HG03103 (cell line): Measurements from ENCODE around the gene ZFYVE28.

Experiments
- ATAC-seq: cut with Tn5 transposase; IDR thresholded peaks from one replicate; pipeline ENCODE4 v1.9.1; 2021; ENCODE audit warnings: low read depth; ENCODE audit not compliant: unreplicated experiment

The ZFYVE28 gene

GRCh38 chr4:2412534-2412884 is 5.9 kb downstream of the ZFYVE28 start:
- ATAC-seq, result peak; percentile 21

- ATAC-seq, result no peak
Observed at GRCh38 chr4:2411786-2412510, 6.5 kb downstream of the ZFYVE28 start.

- no peak for ATAC-seq
Observed at GRCh38 chr4:2409381-2409783, 9.1 kb downstream of the ZFYVE28 start.

- no peak for ATAC-seq
Observed at GRCh38 chr4:2408976-2409375, 9.5 kb downstream of the ZFYVE28 start.

- no peak for ATAC-seq
Observed at GRCh38 chr4:2408401-2408958, 10.0 kb downstream of the ZFYVE28 start.

DNA sequence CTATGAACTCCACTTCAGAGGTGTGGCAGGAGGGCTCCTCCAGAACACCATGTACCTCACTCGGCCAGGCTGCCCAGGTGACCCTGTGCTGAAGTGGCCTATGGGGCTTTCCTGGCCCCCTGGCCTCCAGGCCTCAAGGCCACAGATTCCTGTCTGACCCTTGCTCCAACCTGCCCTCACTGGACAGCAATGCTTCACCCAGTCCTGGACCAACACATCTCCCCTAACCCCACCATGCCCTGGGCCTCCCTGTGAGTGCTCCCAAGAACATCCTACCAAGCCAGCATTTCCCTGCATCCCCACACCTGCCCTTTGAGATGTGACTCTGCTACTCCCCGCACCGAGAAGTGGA is 10.5 kb downstream of the ZFYVE28 start:
- ATAC-seq, result no peak

GRCh38 chr4:2406920-2407319 is 11.5 kb downstream of the ZFYVE28 start:
- no peak for ATAC-seq

DNA sequence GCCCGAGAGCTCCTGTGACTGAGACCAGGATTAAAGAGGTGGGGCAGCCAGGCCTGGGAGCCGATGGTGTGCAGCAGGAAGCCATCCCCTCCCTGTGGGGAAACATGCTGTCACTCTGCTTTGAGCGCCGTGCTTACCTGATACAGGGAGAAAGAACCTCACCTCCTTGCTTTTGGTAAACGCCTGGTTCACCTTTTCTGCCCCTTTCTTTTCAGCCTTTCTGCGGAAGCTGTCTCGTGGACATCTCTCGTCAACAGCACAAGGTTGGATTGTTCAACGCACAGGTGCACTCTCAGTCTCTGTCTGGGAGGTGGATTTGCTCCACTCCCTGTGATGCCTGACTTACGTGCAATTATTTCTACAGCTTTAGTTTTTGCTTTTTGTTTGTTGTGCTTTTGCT is 12.0 kb downstream of the ZFYVE28 start:
- no peak for ATAC-seq

DNA sequence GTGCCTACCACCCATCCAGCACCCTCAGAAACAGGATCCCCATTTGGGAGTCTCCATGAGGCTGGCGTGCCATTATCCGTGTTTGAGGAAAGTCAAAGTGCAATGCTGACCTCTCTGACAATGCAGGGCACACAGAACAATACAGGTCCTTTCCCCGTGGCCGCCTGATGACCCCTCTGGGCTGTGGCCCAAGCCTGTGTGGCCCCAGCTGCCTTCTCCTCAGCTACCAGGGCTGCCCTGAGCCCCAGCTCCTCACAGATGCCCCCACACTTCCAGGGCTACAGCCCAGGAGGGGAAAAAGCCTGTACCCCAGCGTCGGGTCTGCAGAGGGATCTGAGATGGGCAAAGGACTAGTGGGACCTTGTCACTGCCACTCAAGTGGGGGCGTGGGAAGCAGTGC is 15.5 kb downstream of the ZFYVE28 start:
- no peak for ATAC-seq

DNA sequence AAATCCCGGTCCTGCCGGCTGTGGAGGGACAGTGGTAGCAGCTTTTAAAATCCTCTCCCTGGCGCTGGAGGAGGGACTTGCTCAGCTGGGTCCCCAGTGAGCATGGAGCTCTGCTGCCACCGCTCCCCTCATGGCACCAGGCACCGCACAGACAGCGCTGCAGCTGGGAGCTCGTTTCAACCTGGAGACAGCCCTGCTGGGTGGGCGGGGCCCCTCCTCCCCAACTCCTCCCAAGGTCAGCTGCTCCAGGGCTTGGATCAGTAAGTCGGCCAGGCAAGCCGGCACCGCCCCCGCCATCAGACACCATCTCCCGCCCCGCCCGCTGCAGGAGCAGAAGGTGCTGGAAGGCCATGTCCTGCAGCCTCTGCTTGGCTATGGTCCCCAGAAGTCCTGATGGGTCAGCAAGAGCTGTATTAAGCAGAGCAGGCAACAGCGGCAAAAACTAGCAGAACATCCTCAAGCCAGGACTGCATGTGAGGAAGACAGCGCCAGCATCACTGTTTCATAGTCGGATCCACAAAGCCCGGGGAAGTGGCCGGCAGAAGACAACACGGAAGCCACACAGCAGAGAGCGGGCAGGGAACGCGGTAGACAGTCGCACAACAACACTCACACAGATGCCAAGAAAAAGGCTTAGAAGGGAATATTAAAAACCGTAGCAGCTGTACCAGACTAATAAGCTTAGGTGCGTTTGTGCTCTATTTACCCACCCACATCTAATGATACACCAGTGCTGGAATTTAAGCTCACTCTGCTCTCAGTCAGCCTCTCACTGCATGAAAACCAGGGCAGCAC is 16.2 kb downstream of the ZFYVE28 start:
- no peak for ATAC-seq

DNA sequence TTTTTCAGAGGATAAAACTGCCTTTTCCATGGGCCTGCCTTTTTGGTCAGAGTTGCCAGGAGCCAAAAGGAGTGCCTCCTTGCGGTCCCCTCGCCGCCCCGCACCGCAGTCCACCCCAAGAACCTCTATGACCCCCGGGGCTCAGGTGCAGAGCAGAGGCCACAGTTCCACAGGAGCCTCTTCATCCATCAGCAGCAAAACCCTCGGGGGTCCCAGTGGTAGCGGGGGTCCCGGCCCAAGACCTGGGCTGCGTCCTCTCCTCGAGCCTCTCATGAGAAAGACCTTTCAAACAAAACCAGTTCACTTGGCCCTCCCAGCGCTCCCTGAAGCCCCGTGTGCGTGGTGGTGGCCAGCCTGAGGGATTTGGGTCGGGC is 16.8 kb downstream of the ZFYVE28 start:
- no peak for ATAC-seq

- no peak for ATAC-seq
Observed at GRCh38 chr4:2400841-2401609, 17.4 kb downstream of the ZFYVE28 start.

- ATAC-seq, result no peak
Observed at GRCh38 chr4:2399631-2400190, 18.7 kb downstream of the ZFYVE28 start.

DNA sequence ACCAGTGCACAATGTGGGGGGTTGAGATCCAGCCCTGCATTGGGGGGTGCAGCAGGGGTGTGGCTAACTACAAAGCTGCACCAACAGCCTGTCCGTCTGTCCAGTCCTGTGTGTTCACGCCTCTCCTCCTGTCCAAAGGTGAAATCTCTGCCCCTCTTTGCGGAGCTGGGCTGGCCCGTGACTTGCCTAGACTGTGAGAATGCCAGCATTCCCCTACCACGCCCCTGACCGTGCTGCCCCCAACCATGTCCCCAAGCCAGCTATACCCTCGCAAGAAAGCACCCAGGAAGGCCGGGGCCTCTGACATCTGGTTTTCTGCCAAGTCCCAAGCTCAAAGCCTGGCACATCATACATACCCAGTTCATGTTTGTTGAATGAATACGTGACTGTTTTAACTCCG is 19.2 kb downstream of the ZFYVE28 start:
- no peak for ATAC-seq

DNA sequence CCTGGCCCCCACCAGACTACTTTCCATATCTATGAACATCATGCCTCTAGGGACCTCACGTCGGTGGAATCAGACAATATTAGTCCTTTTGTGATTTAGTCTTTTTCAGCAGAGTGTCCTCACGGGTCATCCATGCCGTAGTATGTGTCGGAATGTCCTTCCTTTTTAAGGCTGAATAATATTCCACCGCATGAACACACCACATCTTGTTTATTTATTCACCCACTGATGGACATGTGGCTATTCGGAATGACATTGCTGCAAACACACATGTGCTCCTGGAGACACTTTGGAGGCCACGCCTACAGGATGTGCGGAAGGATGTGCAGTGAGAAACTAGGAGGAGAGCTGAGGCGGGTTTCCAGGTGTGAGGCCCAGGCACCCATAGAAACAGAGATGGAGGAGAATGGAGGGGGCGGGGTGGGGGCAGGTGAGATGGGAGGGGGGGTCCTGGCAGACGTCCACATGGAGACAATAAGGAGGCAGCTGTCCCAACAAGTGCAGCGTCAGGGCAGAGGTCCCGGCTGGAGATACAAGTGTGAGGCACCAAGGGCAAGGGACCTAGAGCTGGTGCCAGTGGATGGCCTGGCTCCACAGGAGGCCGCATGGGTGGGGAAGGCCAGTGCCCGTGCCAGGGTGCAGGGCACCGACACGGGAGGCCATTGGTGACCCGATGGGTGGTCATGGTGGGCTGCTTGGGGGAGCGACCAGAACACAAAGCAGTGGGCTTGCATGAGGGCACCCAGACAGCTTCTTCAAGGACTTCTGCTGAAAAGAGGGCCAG is 20.7 kb downstream of the ZFYVE28 start:
- ATAC-seq, result no peak

DNA sequence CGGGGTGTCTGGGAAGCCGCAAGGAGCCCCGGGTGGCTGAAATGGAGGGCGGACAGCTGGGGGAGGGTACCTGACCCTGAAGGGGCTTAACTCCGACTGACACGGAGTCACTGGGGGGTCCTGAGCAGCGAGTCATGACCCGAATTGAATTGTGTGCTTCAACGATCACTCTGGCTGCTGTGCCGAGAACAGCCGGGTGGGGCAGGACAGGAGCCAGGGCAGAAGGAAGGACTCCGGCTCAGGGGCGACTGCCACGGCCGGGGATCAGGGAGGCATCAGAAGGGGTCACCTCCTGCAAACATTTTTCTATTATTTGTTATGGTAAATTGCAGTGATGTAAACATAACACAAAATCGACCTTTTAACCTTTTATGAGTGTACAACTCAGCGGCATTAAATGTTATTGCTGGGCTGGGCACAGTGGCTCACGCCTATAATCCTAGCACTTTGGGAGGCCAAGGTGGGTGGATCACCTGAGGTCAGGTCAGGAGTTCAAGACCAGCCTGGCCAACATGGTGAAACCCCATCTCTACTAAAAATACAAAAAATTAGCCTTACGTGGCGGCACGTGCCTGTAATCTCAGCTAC is 21.6 kb downstream of the ZFYVE28 start:
- no peak for ATAC-seq

GRCh38 chr4:2395584-2395983 is 22.9 kb downstream of the ZFYVE28 start:
- ATAC-seq, result no peak

DNA sequence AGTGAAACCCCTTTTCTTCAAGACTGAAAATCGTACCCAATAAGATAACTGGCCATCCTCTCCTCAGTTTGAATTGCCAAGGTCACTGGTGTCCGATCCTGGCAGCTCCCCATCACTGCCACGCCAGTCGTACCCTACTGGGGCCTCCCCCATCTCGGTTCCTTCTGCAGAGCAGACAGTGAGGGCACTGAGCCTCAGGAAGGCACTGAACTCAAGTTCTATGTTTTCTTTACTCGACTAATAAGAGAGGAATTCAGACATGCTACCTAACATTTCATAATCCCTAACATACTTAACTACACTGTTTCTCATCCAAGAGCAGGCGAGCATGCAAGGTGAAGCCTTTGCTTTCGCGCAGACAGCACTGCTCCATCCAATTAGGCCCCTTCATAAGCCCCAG is 23.4 kb downstream of the ZFYVE28 start:
- ATAC-seq, result no peak

GRCh38 chr4:2394528-2394927 is 23.9 kb downstream of the ZFYVE28 start:
- ATAC-seq, result no peak
